SK-N-SH treated with all-trans-retinoic acid at 6 μM for 48 hours (cell line): ENCODE results near the gene PIGX.

Experiments
- ATAC-seq: fragments of 200-7000 bp; cut with Tn5 transposase; 3 replicates; pipeline ENCODE4 v1.9.1; 2020; ENCODE audit warnings: mild to moderate bottlenecking, moderate library complexity
- ARNTL ChIP-seq: fragments of 450-650 bp; formaldehyde crosslinking; IDR thresholded peaks from 2 replicates; pipeline ENCODE4 v1.5.0; 2020; ENCODE audit warnings: low read depth, mild to moderate bottlenecking, moderate library complexity, borderline replicate concordance
- ESRRG ChIP-seq: fragments of 250-450 bp; sonication (Bioruptor Pico); IDR thresholded peaks from 2 replicates; pipeline ENCODE4 v1.6.1; 2021; ENCODE audit warnings: mild to moderate bottlenecking
- ISL1 ChIP-seq: fragments of 250-450 bp; sonication (Bioruptor Pico); IDR thresholded peaks from 2 replicates; pipeline ENCODE4 v2.1.2; 2022; ENCODE audit warnings: mild to moderate bottlenecking, moderate library complexity
- OSR1 ChIP-seq: fragments of 250-450 bp; sonication (Bioruptor Pico); IDR thresholded peaks from 2 replicates; pipeline ENCODE4 v1.8.0; 2022; ENCODE audit warnings: moderate library complexity, mild to moderate bottlenecking, inconsistent platforms
- PATZ1 ChIP-seq: fragments of 250-450 bp; sonication (Bioruptor Pico); IDR thresholded peaks from 2 replicates; pipeline ENCODE4 v1.8.0; 2020; ENCODE audit warnings: mild to moderate bottlenecking, moderate library complexity, borderline replicate concordance
- PPARA ChIP-seq: fragments of 250-450 bp; sonication (Bioruptor Pico); IDR thresholded peaks from 2 replicates; pipeline ENCODE4 v1.5.0; 2020; ENCODE audit warnings: mild to moderate bottlenecking, borderline replicate concordance
- RARB ChIP-seq: fragments of 250-450 bp; sonication (Bioruptor Pico); IDR thresholded peaks from 2 replicates; pipeline ENCODE4 v1.8.0; 2021; ENCODE audit warnings: mild to moderate bottlenecking, moderate library complexity
- SNAI2 ChIP-seq: fragments of 250-450 bp; sonication (Bioruptor Pico); IDR thresholded peaks from 2 replicates; pipeline ENCODE4 v1.5.0; 2020; ENCODE audit warnings: mild to moderate bottlenecking, moderate library complexity
- TCF4 ChIP-seq: fragments of 250-450 bp; sonication (Bioruptor Pico); IDR thresholded peaks from 2 replicates; pipeline ENCODE4 v1.8.0; 2021; ENCODE audit warnings: mild to moderate bottlenecking, moderate library complexity, borderline replicate concordance
- TOX ChIP-seq: fragments of 250-450 bp; sonication (Bioruptor Pico); IDR thresholded peaks from 2 replicates; pipeline ENCODE4 v1.8.0; 2021; ENCODE audit warnings: mild to moderate bottlenecking, moderate library complexity, borderline replicate concordance
- ZC3H10 ChIP-seq: fragments of 250-450 bp; sonication (Bioruptor Pico); IDR thresholded peaks from 2 replicates; pipeline ENCODE4 v1.5.1; 2021; ENCODE audit warnings: mild to moderate bottlenecking, moderate library complexity
- ZFP3 ChIP-seq: fragments of 250-450 bp; sonication (Bioruptor Pico); IDR thresholded peaks from 2 replicates; pipeline ENCODE4 v1.5.0; 2020; ENCODE audit warnings: mild to moderate bottlenecking, moderate library complexity
- ZFP30 ChIP-seq: fragments of 450-650 bp; formaldehyde crosslinking; IDR thresholded peaks from 2 replicates; pipeline ENCODE4 v1.5.0; 2022; ENCODE audit warnings: mild to moderate bottlenecking, moderate library complexity
- ZNF70 ChIP-seq: fragments of 450-650 bp; formaldehyde crosslinking; IDR thresholded peaks from 2 replicates; pipeline ENCODE4 v1.5.0; 2020; ENCODE audit warnings: mild to moderate bottlenecking, moderate library complexity
- ZNF8 ChIP-seq: fragments of 450-650 bp; formaldehyde crosslinking; IDR thresholded peaks from 2 replicates; pipeline ENCODE4 v1.5.0; 2020; ENCODE audit warnings: mild to moderate bottlenecking, moderate library complexity
- TF ChIP-seq, protein P1 (sequence below): fragments of 250-450 bp; sonication (Bioruptor Pico); IDR thresholded peaks from 2 replicates; pipeline ENCODE4 v1.5.0; 2020; ENCODE audit warnings: mild to moderate bottlenecking, moderate library complexity
- TF ChIP-seq, protein P2 (sequence below): fragments of 250-450 bp; sonication (Bioruptor Pico); IDR thresholded peaks from 2 replicates; pipeline ENCODE4 v1.5.1; 2021; ENCODE audit warnings: mild to moderate bottlenecking, moderate library complexity
- TF ChIP-seq, protein P3 (sequence below): fragments of 250-450 bp; sonication (Bioruptor Pico); IDR thresholded peaks from 2 replicates; pipeline ENCODE4 v1.5.1; 2020; ENCODE audit warnings: low read depth, mild to moderate bottlenecking, moderate library complexity
- TF ChIP-seq, protein P4 (sequence below): fragments of 250-450 bp; sonication (Bioruptor Pico); IDR thresholded peaks from 2 replicates; pipeline ENCODE4 v1.8.0; 2021; ENCODE audit warnings: low read depth, mild to moderate bottlenecking, moderate library complexity, borderline replicate concordance

PIGX gene

GRCh38 chr3:196699749-196700148, 12.4 kb upstream of the PIGX start (continued):
- TF ChIP-seq, protein P1, sequence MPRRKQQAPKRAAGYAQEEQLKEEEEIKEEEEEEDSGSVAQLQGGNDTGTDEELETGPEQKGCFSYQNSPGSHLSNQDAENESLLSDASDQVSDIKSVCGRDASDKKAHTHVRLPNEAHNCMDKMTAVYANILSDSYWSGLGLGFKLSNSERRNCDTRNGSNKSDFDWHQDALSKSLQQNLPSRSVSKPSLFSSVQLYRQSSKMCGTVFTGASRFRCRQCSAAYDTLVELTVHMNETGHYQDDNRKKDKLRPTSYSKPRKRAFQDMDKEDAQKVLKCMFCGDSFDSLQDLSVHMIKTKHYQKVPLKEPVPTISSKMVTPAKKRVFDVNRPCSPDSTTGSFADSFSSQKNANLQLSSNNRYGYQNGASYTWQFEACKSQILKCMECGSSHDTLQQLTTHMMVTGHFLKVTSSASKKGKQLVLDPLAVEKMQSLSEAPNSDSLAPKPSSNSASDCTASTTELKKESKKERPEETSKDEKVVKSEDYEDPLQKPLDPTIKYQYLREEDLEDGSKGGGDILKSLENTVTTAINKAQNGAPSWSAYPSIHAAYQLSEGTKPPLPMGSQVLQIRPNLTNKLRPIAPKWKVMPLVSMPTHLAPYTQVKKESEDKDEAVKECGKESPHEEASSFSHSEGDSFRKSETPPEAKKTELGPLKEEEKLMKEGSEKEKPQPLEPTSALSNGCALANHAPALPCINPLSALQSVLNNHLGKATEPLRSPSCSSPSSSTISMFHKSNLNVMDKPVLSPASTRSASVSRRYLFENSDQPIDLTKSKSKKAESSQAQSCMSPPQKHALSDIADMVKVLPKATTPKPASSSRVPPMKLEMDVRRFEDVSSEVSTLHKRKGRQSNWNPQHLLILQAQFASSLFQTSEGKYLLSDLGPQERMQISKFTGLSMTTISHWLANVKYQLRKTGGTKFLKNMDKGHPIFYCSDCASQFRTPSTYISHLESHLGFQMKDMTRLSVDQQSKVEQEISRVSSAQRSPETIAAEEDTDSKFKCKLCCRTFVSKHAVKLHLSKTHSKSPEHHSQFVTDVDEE (CRISPR knock-in tag), result no peak
- no peak for TF ChIP-seq PPARA (CRISPR knock-in tag)
- no peak for TF ChIP-seq ZFP3

DNA sequence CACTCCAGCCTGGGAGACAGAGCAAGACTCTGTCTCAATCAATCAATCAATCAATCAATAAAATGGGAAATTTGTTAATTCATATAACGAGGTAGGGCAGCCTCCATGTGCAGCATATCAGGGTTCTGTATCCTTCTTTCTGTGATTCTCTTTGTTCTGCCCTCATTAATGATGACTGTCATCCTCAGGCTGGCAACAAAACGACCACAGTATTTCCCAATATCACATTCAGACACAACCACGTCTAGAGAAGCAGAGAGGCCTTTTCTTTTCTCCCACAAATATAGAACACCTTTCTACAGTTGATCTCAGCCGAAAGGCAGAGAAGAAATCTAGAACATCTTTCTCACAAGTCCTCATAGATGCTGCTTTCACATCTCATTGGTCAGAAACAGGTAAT, 11.4 kb upstream of the PIGX start:
- TF ChIP-seq ESRRG (CRISPR knock-in tag) (no peak), TOX (no peak), RARB (no peak), ZFP3 (no peak), PATZ1 (CRISPR knock-in tag) (no peak), ARNTL (CRISPR knock-in tag) (no peak), TCF4 (no peak), SNAI2 (CRISPR knock-in tag) (no peak), ZNF70 (CRISPR knock-in tag) (no peak), ZFP30 (CRISPR knock-in tag) (no peak), ISL1 (CRISPR knock-in tag) (no peak), PPARA (CRISPR knock-in tag) (no peak)
- TF ChIP-seq, protein P2, sequence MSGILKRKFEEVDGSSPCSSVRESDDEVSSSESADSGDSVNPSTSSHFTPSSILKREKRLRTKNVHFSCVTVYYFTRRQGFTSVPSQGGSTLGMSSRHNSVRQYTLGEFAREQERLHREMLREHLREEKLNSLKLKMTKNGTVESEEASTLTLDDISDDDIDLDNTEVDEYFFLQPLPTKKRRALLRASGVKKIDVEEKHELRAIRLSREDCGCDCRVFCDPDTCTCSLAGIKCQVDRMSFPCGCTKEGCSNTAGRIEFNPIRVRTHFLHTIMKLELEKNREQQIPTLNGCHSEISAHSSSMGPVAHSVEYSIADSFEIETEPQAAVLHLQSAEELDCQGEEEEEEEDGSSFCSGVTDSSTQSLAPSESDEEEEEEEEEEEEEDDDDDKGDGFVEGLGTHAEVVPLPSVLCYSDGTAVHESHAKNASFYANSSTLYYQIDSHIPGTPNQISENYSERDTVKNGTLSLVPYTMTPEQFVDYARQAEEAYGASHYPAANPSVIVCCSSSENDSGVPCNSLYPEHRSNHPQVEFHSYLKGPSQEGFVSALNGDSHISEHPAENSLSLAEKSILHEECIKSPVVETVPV (CRISPR knock-in tag), result no peak
- TF ChIP-seq, protein P3, sequence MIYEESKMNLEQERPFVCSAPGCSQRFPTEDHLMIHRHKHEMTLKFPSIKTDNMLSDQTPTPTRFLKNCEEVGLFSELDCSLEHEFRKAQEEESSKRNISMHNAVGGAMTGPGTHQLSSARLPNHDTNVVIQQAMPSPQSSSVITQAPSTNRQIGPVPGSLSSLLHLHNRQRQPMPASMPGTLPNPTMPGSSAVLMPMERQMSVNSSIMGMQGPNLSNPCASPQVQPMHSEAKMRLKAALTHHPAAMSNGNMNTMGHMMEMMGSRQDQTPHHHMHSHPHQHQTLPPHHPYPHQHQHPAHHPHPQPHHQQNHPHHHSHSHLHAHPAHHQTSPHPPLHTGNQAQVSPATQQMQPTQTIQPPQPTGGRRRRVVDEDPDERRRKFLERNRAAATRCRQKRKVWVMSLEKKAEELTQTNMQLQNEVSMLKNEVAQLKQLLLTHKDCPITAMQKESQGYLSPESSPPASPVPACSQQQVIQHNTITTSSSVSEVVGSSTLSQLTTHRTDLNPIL (CRISPR knock-in tag), result no peak
- TF ChIP-seq, protein P4, sequence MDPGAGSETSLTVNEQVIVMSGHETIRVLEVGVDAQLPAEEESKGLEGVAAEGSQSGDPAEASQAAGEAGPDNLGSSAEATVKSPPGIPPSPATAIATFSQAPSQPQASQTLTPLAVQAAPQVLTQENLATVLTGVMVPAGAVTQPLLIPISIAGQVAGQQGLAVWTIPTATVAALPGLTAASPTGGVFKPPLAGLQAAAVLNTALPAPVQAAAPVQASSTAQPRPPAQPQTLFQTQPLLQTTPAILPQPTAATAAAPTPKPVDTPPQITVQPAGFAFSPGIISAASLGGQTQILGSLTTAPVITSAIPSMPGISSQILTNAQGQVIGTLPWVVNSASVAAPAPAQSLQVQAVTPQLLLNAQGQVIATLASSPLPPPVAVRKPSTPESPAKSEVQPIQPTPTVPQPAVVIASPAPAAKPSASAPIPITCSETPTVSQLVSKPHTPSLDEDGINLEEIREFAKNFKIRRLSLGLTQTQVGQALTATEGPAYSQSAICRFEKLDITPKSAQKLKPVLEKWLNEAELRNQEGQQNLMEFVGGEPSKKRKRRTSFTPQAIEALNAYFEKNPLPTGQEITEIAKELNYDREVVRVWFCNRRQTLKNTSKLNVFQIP (CRISPR knock-in tag), result no peak
- ATAC-seq, result no peak

DNA sequence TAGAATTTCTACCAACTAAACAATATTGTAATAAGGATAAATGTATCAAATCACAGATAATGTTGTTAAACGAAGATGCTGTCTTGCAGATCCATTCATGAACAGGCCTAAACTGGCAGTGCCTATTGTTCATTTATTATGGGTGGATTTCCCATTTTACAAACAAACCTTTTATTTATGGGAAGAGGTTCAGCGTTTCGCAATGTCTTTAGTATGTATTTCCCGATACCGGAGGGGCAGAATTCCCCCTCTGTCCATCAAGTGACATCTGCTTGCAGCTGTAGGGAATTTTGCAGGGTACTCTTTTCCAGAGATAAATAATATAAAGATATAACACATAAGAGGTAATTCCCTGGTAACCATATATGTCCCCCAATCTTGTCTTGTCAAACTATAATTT, 5.8 kb upstream of the PIGX start:
- ATAC-seq, result no peak
- TF ChIP-seq PPARA (CRISPR knock-in tag), result no peak
- TF ChIP-seq ZNF70 (CRISPR knock-in tag), result no peak
- no peak for TF ChIP-seq TCF4
- TF ChIP-seq, protein P3 (CRISPR knock-in tag), result no peak

DNA sequence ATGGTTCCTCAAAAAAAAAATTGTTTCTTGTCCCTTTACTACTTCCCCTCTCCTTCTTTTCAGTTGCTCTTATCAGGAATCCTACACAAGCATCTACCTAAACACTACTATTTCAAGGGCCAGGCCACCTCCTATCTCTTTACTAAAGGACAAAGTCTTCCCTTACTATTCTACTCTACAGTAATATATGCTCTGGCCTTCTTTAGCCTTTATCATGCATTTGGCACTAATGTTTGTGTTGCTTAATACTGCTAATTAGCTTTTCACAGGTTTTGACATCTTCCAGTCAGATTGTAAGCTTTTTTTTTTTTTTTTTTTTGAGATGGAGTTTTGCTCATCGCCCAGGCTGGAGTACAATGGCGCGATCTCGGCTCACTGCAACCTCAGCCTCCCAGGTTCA, 5.4 kb upstream of the PIGX start:
- no peak for ATAC-seq
- TF ChIP-seq, protein P1 (CRISPR knock-in tag), result no peak
- no peak for TF ChIP-seq ZNF70 (CRISPR knock-in tag)
- TF ChIP-seq SNAI2 (CRISPR knock-in tag), result no peak
- TF ChIP-seq, protein P2 (CRISPR knock-in tag), result no peak
- no peak for TF ChIP-seq ISL1 (CRISPR knock-in tag)
- no peak for TF ChIP-seq ZNF8 (CRISPR knock-in tag)
- no peak for TF ChIP-seq ARNTL (CRISPR knock-in tag)
- TF ChIP-seq, protein P3 (CRISPR knock-in tag), result no peak
- no peak for TF ChIP-seq ZC3H10 (CRISPR knock-in tag)
- no peak for TF ChIP-seq OSR1 (CRISPR knock-in tag)
